HCT116 (cell line): ENCODE data around the gene TTLL6. TPM values are rescaled to one million over a fixed set of nuclear protein-coding genes. Genes with fewer than 3 reads are reported as not detected.

Experiments used
- ATAC-seq: fragments of 200-7000 bp; cut with Tn5 transposase; 2 replicates; pipeline ENCODE4 v1.9.1; 2020; ENCODE audit warnings: mild to moderate bottlenecking, moderate library complexity
- BruUV-seq: library from RNA; stranded (reverse); fragments of 400-500 nt; replicated peaks from 2 replicates; lab custom pipeline; 2021; lab: Mats Ljungman, UMichigan
- CTCF ChIA-PET: fragments of 300-600 bp; sonication (Branson Sonifier 250); formaldehyde crosslinking; loops from one replicate; lab custom pipeline; 2021; ENCODE audit warnings: antibody characterized with exemption; lab: Charles Lee
- POLR2A ChIA-PET: fragments of 300-600, 350-600 bp; sonication (Branson Sonifier 250); formaldehyde crosslinking; loops from one replicate; lab custom pipeline; 2021; ENCODE audit warnings: antibody characterized with exemption; lab: Charles Lee
- RAD21 ChIA-PET, 2 experiments: fragments of 300-600 bp; sonication (Branson Sonifier 250); formaldehyde crosslinking; loops; one replicate each; lab custom pipeline; 2023; ENCODE audit warnings: low total read pairs in 2 of 2; ENCODE audit not compliant: uncharacterized antibody in 2 of 2, unreplicated experiment in 2 of 2, low non-redundant PET in 1 of 2; lab: Charles Lee
- DNase-seq: peaks from one replicate; pipeline ENCODE4 v3.0.0-alpha.2; 2010; ENCODE audit warnings: low read depth, low spot score
- H2AFZ ChIP-seq: fragments of 200-600 bp; shearing (Covaris generic), sonication (generic); 2 replicates; pipeline ENCODE4 v1.6.1; 2017; ENCODE audit warnings: low read depth, mixed run types, mixed read lengths, antibody characterized with exemption, low read length; ENCODE audit not compliant: poor library complexity, severe bottlenecking
- H3K27ac ChIP-seq: 2 replicates; pipeline ENCODE4 v1.5.1; 2012; ENCODE audit warnings: low read depth, low read length
- H3K27me3 ChIP-seq: fragments of 200-600 bp; sonication (generic); 2 replicates; pipeline ENCODE4 v1.6.1; 2016; ENCODE audit warnings: mixed run types, low read length, mixed read lengths; ENCODE audit not compliant: insufficient read depth
- H3K36me3 ChIP-seq, 2 experiments: fragments of 200-500 bp in 1 of 2; fragments of 200-600 bp in 1 of 2; sonication (Bioruptor generic) in 1 of 2; sonication (generic) in 1 of 2; 2 replicates each; pipeline versions ENCODE4 v1.5.1 to v1.6.1; 2014 to 2016; ENCODE audit warnings: low read length in 2 of 2, inconsistent platforms in 1 of 2, mixed read lengths in 1 of 2, mixed run types in 1 of 2; ENCODE audit not compliant: insufficient read depth in 2 of 2, control insufficient read depth in 1 of 2
- H3K4me1 ChIP-seq, 2 experiments: fragments of 200-600 bp in 1 of 2; sonication (generic) in 1 of 2; 2 replicates each; pipeline versions ENCODE4 v1.5.1 to v1.6.1; 2012 to 2017; ENCODE audit warnings: low read length in 2 of 2, inconsistent platforms in 1 of 2, mild to moderate bottlenecking in 1 of 2, mixed read lengths in 1 of 2, mixed run types in 1 of 2, moderate library complexity in 1 of 2; ENCODE audit not compliant: insufficient read depth in 2 of 2, control insufficient read depth in 1 of 2
- H3K4me2 ChIP-seq: fragments of 200-600 bp; sonication (generic); 2 replicates; pipeline ENCODE4 v1.6.1; 2017; ENCODE audit warnings: mixed run types, low read length, mixed read lengths
- H3K4me3 ChIP-seq, 2 experiments: fragments of 200-600 bp in 1 of 2; sonication (generic) in 1 of 2; replicated peaks in 1 of 2; 2 replicates each; pipeline ENCODE4 v1.5.1; 2011 to 2016; ENCODE audit warnings: low read length in 2 of 2, control low read depth in 1 of 2, low read depth in 1 of 2, mild to moderate bottlenecking in 1 of 2, mixed read lengths in 1 of 2, mixed run types in 1 of 2
- H3K79me2 ChIP-seq: fragments of 200-600 bp; sonication (generic); 2 replicates; pipeline ENCODE4 v1.6.1; 2017; ENCODE audit warnings: mild to moderate bottlenecking, mixed run types, low read length, moderate library complexity, mixed read lengths; ENCODE audit not compliant: insufficient read depth
- H3K9ac ChIP-seq: fragments of 200-600 bp; sonication (generic); 2 replicates; pipeline ENCODE4 v1.6.1; 2016; ENCODE audit warnings: low read length, mixed read lengths
- H3K9me2 ChIP-seq: fragments of 200-600 bp; sonication (generic), shearing (Covaris generic); 2 replicates; pipeline ENCODE4 v1.6.1; 2017; ENCODE audit warnings: mixed run types, mild to moderate bottlenecking, moderate library complexity; ENCODE audit not compliant: insufficient read depth
- H3K9me3 ChIP-seq, 2 experiments: fragments of 200-500 bp in 1 of 2; fragments of 200-600 bp in 1 of 2; sonication (Bioruptor generic) in 1 of 2; sonication (generic) in 1 of 2; 2 replicates each; pipeline ENCODE4 v1.6.1; 2014 to 2017; ENCODE audit warnings: low read length in 2 of 2, mixed read lengths in 2 of 2, inconsistent platforms in 1 of 2, low read depth in 1 of 2, mild to moderate bottlenecking in 1 of 2, mixed run types in 1 of 2, moderate library complexity in 1 of 2; ENCODE audit not compliant: control insufficient read depth in 1 of 2, insufficient read depth in 1 of 2
- H4K20me1 ChIP-seq: fragments of 200-600 bp; sonication (generic), shearing (Covaris generic); 2 replicates; pipeline ENCODE4 v1.6.1; 2017; ENCODE audit warnings: mixed run types, mild to moderate bottlenecking, moderate library complexity; ENCODE audit not compliant: insufficient read depth
- CBX3 ChIP-seq: IDR thresholded peaks from 2 replicates; pipeline ENCODE4 v1.6.1; 2012; ENCODE audit warnings: low read depth
- EGR1 ChIP-seq: IDR thresholded peaks from 2 replicates; pipeline ENCODE4 v1.6.1; 2012; ENCODE audit warnings: low read depth
- ELF1 ChIP-seq: IDR thresholded peaks from 2 replicates; pipeline ENCODE4 v1.6.1; 2012; ENCODE audit warnings: low read depth, borderline replicate concordance
- EZH2 ChIP-seq: fragments of 200-600 bp; sonication (generic); IDR thresholded peaks from 2 replicates; pipeline ENCODE4 v1.6.1; 2017; ENCODE audit warnings: antibody characterized with exemption, mixed run types
- EZH2phosphoT487 ChIP-seq: fragments of 200-600 bp; IDR thresholded peaks from 2 replicates; pipeline ENCODE4 v1.6.1; 2018; ENCODE audit warnings: antibody characterized with exemption, borderline replicate concordance
- RAD21 ChIP-seq: IDR thresholded peaks from 2 replicates; pipeline ENCODE4 v1.6.1; 2012; ENCODE audit warnings: low read depth, mild to moderate bottlenecking
- SP1 ChIP-seq: IDR thresholded peaks from 2 replicates; pipeline ENCODE4 v1.6.1; 2012; ENCODE audit warnings: low read depth
- SRF ChIP-seq: IDR thresholded peaks from 2 replicates; pipeline ENCODE4 v1.6.1; 2012; ENCODE audit warnings: low read depth
- TCF7L2 ChIP-seq: IDR thresholded peaks from 2 replicates; pipeline ENCODE4 v1.7.0; 2011; ENCODE audit warnings: borderline replicate concordance, inconsistent platforms; ENCODE audit not compliant: insufficient read depth, insufficient read length; ENCODE audit errors: extremely low read depth
- YY1 ChIP-seq: IDR thresholded peaks from 2 replicates; pipeline ENCODE4 v1.6.1; 2011; ENCODE audit warnings: low read length, low read depth, moderate library complexity, mild to moderate bottlenecking; ENCODE audit not compliant: insufficient replicate concordance; ENCODE audit errors: extremely low read depth
- ZNF274 ChIP-seq: fragments of 200-500 bp; sonication (Bioruptor generic); IDR thresholded peaks from 2 replicates; pipeline ENCODE4 v1.6.1; 2014; ENCODE audit warnings: mild to moderate bottlenecking, low read depth, low read length, inconsistent platforms
- intact Hi-C: fragments of 100-400 bp; cut with micrococcal nuclease; formaldehyde crosslinking; loops from 2 replicates; pipeline ENCODE4 v1.10.0; 2022
- total RNA-seq: library from RNA; stranded (reverse); gene quantifications from one replicate; pipeline ENCODE4 v1.2.1, GENCODE V29; 2021; ENCODE audit not compliant: unreplicated experiment
- TF ChIP-seq, protein P1 (sequence below), 3 experiments: fragments of 200-600 bp in 1 of 3; sonication (generic) in 1 of 3; IDR thresholded peaks in 2 of 3; conservative IDR thresholded peaks in 1 of 3; 2 replicates each; pipeline ENCODE4 v1.5.1; 2012 to 2017; ENCODE audit warnings: low read depth in 2 of 3, low read length in 2 of 3, antibody characterized with exemption in 1 of 3, borderline replicate concordance in 1 of 3, control low read depth in 1 of 3, mild to moderate bottlenecking in 1 of 3, mixed read lengths in 1 of 3, mixed run types in 1 of 3, moderate library complexity in 1 of 3; ENCODE audit not compliant: insufficient read depth in 1 of 3
- TF ChIP-seq, protein P2 (sequence below): IDR thresholded peaks from 2 replicates; pipeline ENCODE4 v1.6.1; 2011; ENCODE audit warnings: mild to moderate bottlenecking, low read length, moderate library complexity; ENCODE audit not compliant: insufficient replicate concordance; ENCODE audit errors: extremely low read depth
- TF ChIP-seq, protein P3 (sequence below): IDR thresholded peaks from 2 replicates; pipeline ENCODE4 v1.6.1; 2012

The TTLL6 gene
- total RNA-seq, 1 experiment from 2014 or later: 0.79 TPM

DNA sequence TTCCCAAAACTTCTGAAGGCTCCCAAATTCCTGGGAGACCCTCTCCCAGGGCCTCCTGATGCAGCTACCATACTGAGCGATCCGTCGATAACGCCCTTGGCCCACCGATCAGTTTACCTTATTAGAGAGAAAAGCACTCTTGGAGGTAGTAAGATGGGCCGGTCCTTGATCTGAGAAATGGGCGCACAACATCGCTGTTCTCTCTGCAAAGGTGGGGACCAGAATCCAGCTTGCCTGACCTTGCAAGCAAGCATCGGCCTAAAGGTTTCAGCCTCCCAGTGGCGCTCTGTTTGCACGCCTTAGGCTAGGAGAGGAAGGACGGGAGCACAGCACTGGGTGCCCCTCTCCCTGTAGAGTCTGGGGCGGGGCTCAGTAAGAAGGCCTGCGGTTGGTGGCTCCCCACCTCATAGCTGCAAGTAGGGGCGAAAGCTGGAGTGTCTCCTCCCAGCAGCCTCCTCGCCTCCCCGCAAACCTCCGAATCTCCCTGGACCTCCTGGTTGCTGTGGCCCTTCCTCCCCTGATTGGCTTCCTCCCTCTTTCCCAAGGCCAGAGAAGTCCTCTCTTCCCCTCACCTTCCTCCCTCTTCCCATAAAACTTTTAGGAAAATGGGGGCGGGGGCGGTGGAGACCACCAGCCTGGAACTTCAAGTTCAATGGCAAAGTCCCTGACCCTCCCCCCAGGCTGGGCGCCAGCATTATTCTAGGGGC is 94.7 kb downstream of the TTLL6 start, which contains the start of gene PRAC1:
Gene PRAC1 (minus strand): TSS at position 318 of the 707 bp plus-strand sequence. CDS start 126 bp downstream, at position 192.
- H3K4me1 ChIP-seq: peaks cover 0 to 3% of the 10 kb centered on the region in 2 experiments; a peak in 2 of 4 replicates
- no peak within 1 kb of the TSS for H3K4me3 ChIP-seq
- H3K36me3 ChIP-seq: no peaks in the 10 kb centered on the region
- DNase-seq: no peak
- no peak within 1 kb of the TSS for H2AFZ ChIP-seq
- no peak within 1 kb of the TSS for H3K4me2 ChIP-seq
- H3K9ac ChIP-seq: no peak within 1 kb of the TSS
- H3K9me2 ChIP-seq: no peaks in the 10 kb centered on the region
- intact Hi-C loops: loop anchor here (5.0 kb wide), 1 partner anchor 315 kb away; no protein-coding TSS in a partner anchor
- no peaks in the 10 kb centered on the region for H3K79me2 ChIP-seq
- H3K27ac ChIP-seq: no peak within 1 kb of the TSS
- BruUV-seq: no TSS peak
- H3K9me3 ChIP-seq: no peaks in the 10 kb centered on the region
- no peak for ATAC-seq
- no peaks in the 10 kb centered on the region for H4K20me1 ChIP-seq
- TF ChIP-seq ELF1 (no peak), ZNF274 (no peak), SP1 (no peak)
- RAD21 ChIA-PET: no interaction called here
- H3K27me3 ChIP-seq: no peaks in the 10 kb centered on the region
- POLR2A ChIA-PET: no interaction called here
- CTCF ChIA-PET: interaction anchor here (0.8 to 6.8 kb wide), 6 partner anchors 57 to 162 kb away, joined by 3 to 97 read pairs (median 16); no protein-coding TSS in a partner anchor

DNA sequence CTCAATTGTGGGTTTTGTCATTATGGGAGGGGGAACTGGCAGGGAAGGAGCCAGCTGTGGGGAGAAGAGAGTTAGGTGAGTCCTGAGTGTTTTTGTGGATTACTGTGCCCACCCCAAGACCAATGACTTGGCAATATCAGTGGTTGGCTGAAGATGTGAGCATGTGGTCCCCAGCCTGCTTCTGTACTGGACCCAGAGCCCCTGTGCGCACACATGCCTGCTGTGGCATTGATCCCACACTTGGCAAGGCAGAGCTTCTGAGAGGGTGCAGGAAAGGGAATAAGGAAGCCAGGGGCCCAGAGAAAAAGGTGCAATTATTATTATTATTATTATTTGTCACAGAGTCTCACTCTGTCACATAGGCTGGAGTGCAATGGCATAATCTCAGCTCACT is 96.0 kb downstream of the TTLL6 start:
- Histone ChIP-seq H3K4me3 (no peak overlapping the region), H3K36me3 (no peaks in the 10 kb centered on the region), H3K79me2 (no peaks in the 10 kb centered on the region), H3K27ac (no peak overlapping the region), H3K27me3 (no peaks in the 10 kb centered on the region), H3K4me2 (no peak overlapping the region), H4K20me1 (no peaks in the 10 kb centered on the region), H2AFZ (no peak overlapping the region), H3K9me2 (no peaks in the 10 kb centered on the region), H3K4me1 (peaks cover 0 to 2% of the 10 kb centered on the region in 2 experiments; a peak in 1 of 4 replicates)
- RAD21 ChIA-PET: no interaction called here
- no peak for ATAC-seq
- BruUV-seq: no TSS peak
- no peak for TF ChIP-seq RAD21
- no peak for TF ChIP-seq SP1
- TF ChIP-seq SRF: no peak
- TF ChIP-seq, protein P1, sequence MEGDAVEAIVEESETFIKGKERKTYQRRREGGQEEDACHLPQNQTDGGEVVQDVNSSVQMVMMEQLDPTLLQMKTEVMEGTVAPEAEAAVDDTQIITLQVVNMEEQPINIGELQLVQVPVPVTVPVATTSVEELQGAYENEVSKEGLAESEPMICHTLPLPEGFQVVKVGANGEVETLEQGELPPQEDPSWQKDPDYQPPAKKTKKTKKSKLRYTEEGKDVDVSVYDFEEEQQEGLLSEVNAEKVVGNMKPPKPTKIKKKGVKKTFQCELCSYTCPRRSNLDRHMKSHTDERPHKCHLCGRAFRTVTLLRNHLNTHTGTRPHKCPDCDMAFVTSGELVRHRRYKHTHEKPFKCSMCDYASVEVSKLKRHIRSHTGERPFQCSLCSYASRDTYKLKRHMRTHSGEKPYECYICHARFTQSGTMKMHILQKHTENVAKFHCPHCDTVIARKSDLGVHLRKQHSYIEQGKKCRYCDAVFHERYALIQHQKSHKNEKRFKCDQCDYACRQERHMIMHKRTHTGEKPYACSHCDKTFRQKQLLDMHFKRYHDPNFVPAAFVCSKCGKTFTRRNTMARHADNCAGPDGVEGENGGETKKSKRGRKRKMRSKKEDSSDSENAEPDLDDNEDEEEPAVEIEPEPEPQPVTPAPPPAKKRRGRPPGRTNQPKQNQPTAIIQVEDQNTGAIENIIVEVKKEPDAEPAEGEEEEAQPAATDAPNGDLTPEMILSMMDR (IDR thresholded peaks at IDR 0.05 in 2 of 3, conservative IDR thresholded peaks at IDR 0.05 in 1 of 3; ENCODE audit: borderline replicate concordance in 1 of 3, insufficient read depth in 1 of 3, low read depth in 2 of 3, low read length in 2 of 3): no peak
- no peak for TF ChIP-seq TCF7L2
- TF ChIP-seq YY1: no peak
- TF ChIP-seq CBX3: no peak
- TF ChIP-seq, protein P2, sequence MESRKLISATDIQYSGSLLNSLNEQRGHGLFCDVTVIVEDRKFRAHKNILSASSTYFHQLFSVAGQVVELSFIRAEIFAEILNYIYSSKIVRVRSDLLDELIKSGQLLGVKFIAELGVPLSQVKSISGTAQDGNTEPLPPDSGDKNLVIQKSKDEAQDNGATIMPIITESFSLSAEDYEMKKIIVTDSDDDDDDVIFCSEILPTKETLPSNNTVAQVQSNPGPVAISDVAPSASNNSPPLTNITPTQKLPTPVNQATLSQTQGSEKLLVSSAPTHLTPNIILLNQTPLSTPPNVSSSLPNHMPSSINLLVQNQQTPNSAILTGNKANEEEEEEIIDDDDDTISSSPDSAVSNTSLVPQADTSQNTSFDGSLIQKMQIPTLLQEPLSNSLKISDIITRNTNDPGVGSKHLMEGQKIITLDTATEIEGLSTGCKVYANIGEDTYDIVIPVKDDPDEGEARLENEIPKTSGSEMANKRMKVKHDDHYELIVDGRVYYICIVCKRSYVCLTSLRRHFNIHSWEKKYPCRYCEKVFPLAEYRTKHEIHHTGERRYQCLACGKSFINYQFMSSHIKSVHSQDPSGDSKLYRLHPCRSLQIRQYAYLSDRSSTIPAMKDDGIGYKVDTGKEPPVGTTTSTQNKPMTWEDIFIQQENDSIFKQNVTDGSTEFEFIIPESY: no peak
- TF ChIP-seq, protein P3, sequence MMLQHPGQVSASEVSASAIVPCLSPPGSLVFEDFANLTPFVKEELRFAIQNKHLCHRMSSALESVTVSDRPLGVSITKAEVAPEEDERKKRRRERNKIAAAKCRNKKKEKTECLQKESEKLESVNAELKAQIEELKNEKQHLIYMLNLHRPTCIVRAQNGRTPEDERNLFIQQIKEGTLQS: no peak
- no peak for TF ChIP-seq EGR1
- no peak for TF ChIP-seq EZH2
- TF ChIP-seq ZNF274: no peak
- TF ChIP-seq EZH2phosphoT487: no peak
- no peak for TF ChIP-seq ELF1
- TF ChIP-seq, all 23 proteins: peak for 0
- no peak for DNase-seq
- intact Hi-C loops: loop anchor here (5.0 kb wide), 1 partner anchor 316 kb away; no protein-coding TSS in a partner anchor
- Histone ChIP-seq H3K9me3 (no peaks in the 10 kb centered on the region), H3K9ac (no peak overlapping the region)
- POLR2A ChIA-PET: no interaction called here
- CTCF ChIA-PET: interaction anchor here (1.2 kb wide), 1 partner anchor 69 kb away, joined by 4 read pairs; no protein-coding TSS in a partner anchor
